Parietal lobe (tissue), 1 donor: Measurements from ENCODE around the gene CRTC3. TPM values are rescaled to one million over a fixed set of nuclear protein-coding genes. Genes with fewer than 3 reads are reported as not detected.

Source experiments
- total RNA-seq: library from RNA; depleted of rRNA; stranded (reverse); fragments of >200 nt; gene quantifications from one replicate; pipeline ENCODE4 v1.2.3, GENCODE V29; 2014

The CRTC3 gene
- 41.6 TPM for total RNA-seq

GRCh38 chr15:90529371-90530249, at the start of gene CRTC3:
Gene CRTC3, plus strand, starts transcription at chr15:90529923. Its CDS starts 149 bp downstream, at chr15:90530072.

Other genes starting within 250 kb of the CRTC3 start
- 11.6 TPM for gene ZNF774, start 177.6 kb upstream of the CRTC3 start, total RNA-seq
- 109 TPM for gene IQGAP1, start 141.7 kb upstream of the CRTC3 start, total RNA-seq
- 5.6 TPM for gene BLM, start 187.4 kb downstream of the CRTC3 start, total RNA-seq